CD14-positive monocyte (primary cell): ENCODE results near the gene LACTB. TPM values are rescaled to one million over a fixed set of nuclear protein-coding genes. Genes with fewer than 3 reads are reported as not detected.

Experiments used
- DNase-seq, 3 donors: peaks; one replicate each; pipeline ENCODE4 v3.0.0-alpha.2; 2011 to 2022
- H2AFZ ChIP-seq: 2 replicates; pipeline ENCODE4 v1.6.0; 2012; ENCODE audit warnings: mild to moderate bottlenecking, low read depth, low read length, inconsistent platforms; ENCODE audit not compliant: insufficient read depth, poor library complexity, severe bottlenecking
- H3K27ac ChIP-seq, 2 donors: 1 replicate in 1 of 2; 2 replicates in 1 of 2; pipeline ENCODE4 v1.5.1; 2012 to 2013; ENCODE audit warnings: low read length in 2 of 2, control low read depth in 1 of 2, inconsistent platforms in 1 of 2, low read depth in 1 of 2, mild to moderate bottlenecking in 1 of 2
- H3K27me3 ChIP-seq, 2 donors: one replicate each; pipeline versions ENCODE4 v1.6.0 to v1.6.1; 2011 to 2013; ENCODE audit warnings: low read length in 2 of 2; ENCODE audit not compliant: control insufficient read depth in 2 of 2, insufficient read depth in 2 of 2
- H3K36me3 ChIP-seq, 2 donors: replicated peaks in 1 of 2; 1 replicate in 1 of 2; 2 replicates in 1 of 2; pipeline versions ENCODE4 v1.5.1 to v1.6.1; 2012 to 2013; ENCODE audit warnings: low read length in 2 of 2, control low read depth in 1 of 2, inconsistent platforms in 1 of 2, mild to moderate bottlenecking in 1 of 2; ENCODE audit not compliant: insufficient read depth in 2 of 2, control insufficient read depth in 1 of 2
- H3K4me1 ChIP-seq, 2 donors: 1 replicate in 1 of 2; 2 replicates in 1 of 2; pipeline versions ENCODE4 v1.5.1 to v1.6.1; 2012 to 2013; ENCODE audit warnings: low read length in 2 of 2, control low read depth in 1 of 2, inconsistent platforms in 1 of 2, mild to moderate bottlenecking in 1 of 2, moderate library complexity in 1 of 2; ENCODE audit not compliant: insufficient read depth in 2 of 2, control insufficient read depth in 1 of 2
- H3K4me2 ChIP-seq: replicated peaks from 2 replicates; pipeline ENCODE3; 2012; ENCODE audit warnings: low read length, moderate library complexity, mild to moderate bottlenecking; ENCODE audit not compliant: poor library complexity, severe bottlenecking; ENCODE audit errors: extremely low read depth
- H3K4me3 ChIP-seq, 3 experiments: fragments of 200-600 bp in 1 of 3; sonication (generic) in 1 of 3; replicated peaks in 1 of 3; 1 replicate in 2 of 3; 2 replicates in 1 of 3; pipeline ENCODE4 v1.5.1; 2011 to 2013; ENCODE audit warnings: low read length in 3 of 3, mild to moderate bottlenecking in 3 of 3, control low read depth in 2 of 3, low read depth in 2 of 3, inconsistent platforms in 1 of 3, moderate library complexity in 1 of 3
- H3K79me2 ChIP-seq: 2 replicates; pipeline ENCODE4 v1.6.0; 2012; ENCODE audit warnings: mild to moderate bottlenecking, control low read depth, inconsistent platforms, low read length, moderate library complexity; ENCODE audit not compliant: insufficient read depth
- H3K9ac ChIP-seq: 2 replicates; pipeline ENCODE4 v1.6.0; 2017; ENCODE audit warnings: low read length, mild to moderate bottlenecking; ENCODE audit not compliant: insufficient read depth, poor library complexity, severe bottlenecking
- H3K9me3 ChIP-seq, 2 donors: replicated peaks in 1 of 2; 1 replicate in 1 of 2; 2 replicates in 1 of 2; pipeline versions ENCODE4 v1.5.1 to v1.6.1; 2012 to 2013; ENCODE audit warnings: low read length in 2 of 2, control low read depth in 1 of 2; ENCODE audit not compliant: control insufficient read depth in 1 of 2, insufficient read depth in 1 of 2
- H4K20me1 ChIP-seq: 2 replicates; pipeline ENCODE4 v1.6.0; 2012; ENCODE audit warnings: mild to moderate bottlenecking, low read length, control low read depth, moderate library complexity; ENCODE audit not compliant: insufficient read depth
- H3K27ac Mint-ChIP-seq, 7 donors: one replicate each; pipeline ENCODE4 v1.8.0; 2020; ENCODE audit warnings: mild to moderate bottlenecking in 7 of 7, mixed read lengths in 7 of 7, moderate library complexity in 6 of 7, inconsistent platforms in 2 of 7
- H3K27me3 Mint-ChIP-seq, 3 donors: one replicate each; pipeline ENCODE4 v1.8.0; 2021 to 2022; ENCODE audit warnings: low read depth in 3 of 3, mild to moderate bottlenecking in 3 of 3, mixed read lengths in 3 of 3, moderate library complexity in 3 of 3, inconsistent platforms in 1 of 3
- H3K36me3 Mint-ChIP-seq, 2 donors: one replicate each; pipeline ENCODE4 v1.8.0; 2020; ENCODE audit warnings: mixed read lengths in 2 of 2, inconsistent platforms in 1 of 2, mild to moderate bottlenecking in 1 of 2
- H3K4me1 Mint-ChIP-seq: one replicate; pipeline ENCODE4 v1.8.0; 2020; ENCODE audit warnings: mild to moderate bottlenecking, mixed read lengths
- H3K4me3 Mint-ChIP-seq, 2 donors: one replicate each; pipeline ENCODE4 v1.8.0; 2020; ENCODE audit warnings: mild to moderate bottlenecking in 2 of 2, mixed read lengths in 2 of 2, moderate library complexity in 1 of 2
- H3K9me3 Mint-ChIP-seq, 7 donors: one replicate each; pipeline ENCODE4 v1.8.0; 2020 to 2022; ENCODE audit warnings: mixed read lengths in 7 of 7, mild to moderate bottlenecking in 6 of 7, moderate library complexity in 6 of 7, inconsistent platforms in 2 of 7
- CTCF ChIP-seq: fragments of 200-600 bp; IDR thresholded peaks from one replicate; pipeline ENCODE4 v1.8.0; 2022; ENCODE audit warnings: antibody characterized with exemption, mild to moderate bottlenecking
- WGBS: methylation state at CpG from one replicate; pipeline ENCODE4 v1.1.5; 2013; ENCODE audit warnings: missing lambda C conversion rate; ENCODE audit not compliant: insufficient coverage; 5-methylcytosine and 5-hydroxymethylcytosine counted together
- intact Hi-C, 2 donors: fragments of 100-400 bp; cut with micrococcal nuclease; formaldehyde crosslinking; loops; one replicate each; pipeline versions ENCODE4 v1.15.0 to v1.15.1; 2023
- polyA plus RNA-seq, 3 donors: library from polyadenylated mRNA; depleted of rRNA in 1 of 3; unstranded in 2 of 3; stranded (reverse) in 1 of 3; fragments of 300-500 nt in 2 of 3; fragments of >200 nt in 1 of 3; fragmentation: Illumina TruSeq in 2 of 3; gene quantifications; 1 replicate in 2 of 3; 2 replicates in 1 of 3; pipeline ENCODE4 v1.2.3, GENCODE V29; 2012 to 2021

Gene LACTB
- polyA plus RNA-seq, 3 donors, result 18.5 to 59.3 (median 40.4) TPM

- DNase-seq, result peak; percentile 57 to 66 (median 58)
- Histone ChIP-seq H2AFZ (peak overlapping the region; percentile 87), H4K20me1 (no peaks in the 10 kb centered on the region), H3K9ac (peak overlapping the region; percentile 93), H3K27ac (peak overlapping the region; percentile 95 to 96), H3K79me2 (peaks cover 32% of the 10 kb centered on the region), H3K27me3 (no peaks in the 10 kb centered on the region), H3K9me3 (no peaks in the 10 kb centered on the region), H3K4me1 (peaks cover 13 to 22% of the 10 kb centered on the region in 2 donors), H3K4me2 (peak overlapping the region; percentile 98), H3K4me3 (peak overlapping the region; percentile 89 to 98 (median 95)), H3K36me3 (peaks cover 4 to 7% of the 10 kb centered on the region in 2 donors)
- peak overlapping the region; percentile 87 to 91 for H3K4me3 Mint-ChIP-seq
- no peak for TF ChIP-seq CTCF
- intact Hi-C loops, result loop anchor here in 1 of 2 donors (5.0 kb wide), 2 partner anchors 34 to 36 kb away; partner anchors contain the start of gene LACTB
- peaks cover 21% of the 10 kb centered on the region for H3K4me1 Mint-ChIP-seq
- H3K36me3 Mint-ChIP-seq, result peaks cover 9 to 10% of the 10 kb centered on the region in 2 donors
- H3K9me3 Mint-ChIP-seq, result peaks cover 0 to 4% (median 0%) of the 10 kb centered on the region in 7 donors
- WGBS, result 5% methylated on average over 10 of the region's 18 CpGs
- H3K27me3 Mint-ChIP-seq, result no peaks in the 10 kb centered on the region
- peak overlapping the region; percentile 88 to 99 (median 96) for H3K27ac Mint-ChIP-seq
Measured at GRCh38 chr15:63157891-63158431, 36.3 kb downstream of the LACTB start.

GRCh38 chr15:63160638-63161037 is 39.0 kb downstream of the LACTB start:
- Mint-ChIP-seq H3K27ac (no peak overlapping the region), H3K9me3 (peaks cover 0 to 4% (median 0%) of the 10 kb centered on the region in 7 donors), H3K4me1 (peaks cover 14% of the 10 kb centered on the region), H3K27me3 (no peaks in the 10 kb centered on the region), H3K4me3 (no peak overlapping the region), H3K36me3 (no peaks in the 10 kb centered on the region)
- Histone ChIP-seq H3K79me2 (peaks cover 28% of the 10 kb centered on the region), H3K27ac (no peak overlapping the region), H3K9me3 (no peaks in the 10 kb centered on the region), H3K4me2 (no peak overlapping the region), H3K4me3 (no peak overlapping the region), H3K9ac (no peak overlapping the region), H3K27me3 (no peaks in the 10 kb centered on the region), H4K20me1 (no peaks in the 10 kb centered on the region), H3K36me3 (no peaks in the 10 kb centered on the region), H3K4me1 (peaks cover 10 to 19% of the 10 kb centered on the region in 2 donors), H2AFZ (no peak overlapping the region)
- DNase-seq, result no peak
- no peak for TF ChIP-seq CTCF
- intact Hi-C loops, result no loop called here
